Measurements from ENCODE around the gene ANKRD49.

The ANKRD49 gene

DNA sequence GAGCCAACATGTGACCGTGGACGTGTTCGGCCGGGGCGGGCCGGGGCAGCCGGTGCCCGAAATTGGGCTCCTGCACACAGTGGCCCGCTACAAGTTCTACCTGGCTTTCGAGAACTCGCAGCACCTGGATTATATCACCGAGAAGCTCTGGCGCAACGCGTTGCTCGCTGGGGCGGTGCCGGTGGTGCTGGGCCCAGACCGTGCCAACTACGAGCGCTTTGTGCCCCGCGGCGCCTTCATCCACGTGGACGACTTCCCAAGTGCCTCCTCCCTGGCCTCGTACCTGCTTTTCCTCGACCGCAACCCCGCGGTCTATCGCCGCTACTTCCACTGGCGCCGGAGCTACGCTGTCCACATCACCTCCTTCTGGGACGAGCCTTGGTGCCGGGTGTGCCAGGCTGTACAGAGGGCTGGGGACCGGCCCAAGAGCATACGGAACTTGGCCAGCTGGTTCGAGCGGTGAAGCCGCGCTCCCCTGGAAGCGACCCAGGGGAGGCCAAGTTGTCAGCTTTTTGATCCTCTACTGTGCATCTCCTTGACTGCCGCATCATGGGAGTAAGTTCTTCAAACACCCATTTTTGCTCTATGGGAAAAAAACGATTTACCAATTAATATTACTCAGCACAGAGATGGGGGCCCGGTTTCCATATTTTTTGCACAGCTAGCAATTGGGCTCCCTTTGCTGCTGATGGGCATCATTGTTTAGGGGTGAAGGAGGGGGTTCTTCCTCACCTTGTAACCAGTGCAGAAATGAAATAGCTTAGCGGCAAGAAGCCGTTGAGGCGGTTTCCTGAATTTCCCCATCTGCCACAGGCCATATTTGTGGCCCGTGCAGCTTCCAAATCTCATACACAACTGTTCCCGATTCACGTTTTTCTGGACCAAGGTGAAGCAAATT is 51.7 kb downstream of the ANKRD49 start:
- DNase-seq = no peak

DNA sequence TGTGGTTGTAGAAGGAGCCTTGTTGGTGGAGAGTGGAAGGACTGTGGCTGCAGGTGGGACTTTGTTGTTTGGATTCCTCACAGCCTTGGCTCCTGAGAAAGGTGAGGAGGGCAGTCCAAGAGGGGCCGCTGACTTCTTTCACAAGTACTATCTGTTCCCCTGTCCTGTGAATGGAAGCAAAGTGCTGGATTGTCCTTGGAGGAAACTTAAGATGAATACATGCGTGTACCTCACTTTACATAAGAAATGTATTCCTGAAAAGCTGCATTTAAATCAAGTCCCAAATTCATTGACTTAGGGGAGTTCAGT is 52.3 kb downstream of the ANKRD49 start:
- no peak for DNase-seq

DNA sequence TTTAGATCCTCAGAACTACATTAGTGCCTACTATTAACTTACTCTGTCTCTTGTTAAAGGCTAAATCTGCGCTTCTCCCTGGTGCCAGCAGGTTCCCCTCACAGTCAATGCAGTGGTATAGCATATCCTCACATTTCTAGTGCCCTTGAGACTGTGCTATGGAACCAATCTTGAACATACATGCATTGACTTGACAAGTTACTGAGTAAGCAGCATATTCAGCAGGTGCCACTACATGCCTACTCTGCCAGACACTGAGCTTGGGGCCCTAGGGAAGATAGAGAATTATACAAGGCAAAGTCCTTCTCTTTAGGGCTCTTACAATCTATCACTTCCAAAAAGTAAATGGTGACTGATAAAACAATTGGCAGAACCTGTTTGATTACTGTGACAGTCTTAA is 53.1 kb downstream of the ANKRD49 start:
- no peak for DNase-seq

DNA sequence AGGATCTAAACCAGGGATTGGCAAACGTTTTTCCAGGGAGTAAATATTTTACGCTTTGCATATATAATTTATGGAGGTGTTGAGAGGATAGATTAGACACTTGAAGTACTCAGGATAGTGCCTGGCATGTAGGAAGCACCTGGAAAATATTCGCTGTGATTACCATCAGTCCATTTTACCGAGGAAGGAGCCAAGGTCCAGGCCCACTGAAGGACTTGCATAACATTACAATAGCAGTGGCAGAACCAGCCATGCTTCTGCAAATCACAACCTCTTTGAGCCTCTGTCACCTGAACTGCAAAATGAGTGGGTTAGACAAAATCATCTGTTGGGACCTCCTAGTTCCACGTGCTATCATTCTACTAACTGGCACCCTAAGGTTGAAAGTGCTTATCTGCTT is 55.4 kb downstream of the ANKRD49 start:
- no peak for DNase-seq
